ENCODE results near the gene PPP1R2C.

GRCh38 chrX:42770566-42770965 is 7.4 kb downstream of the PPP1R2C start:
- TF ChIP-seq CTCF (IDR thresholded peaks at IDR 0.05), result no peak
- TF ChIP-seq POLR2AphosphoS5 (IDR thresholded peaks at IDR 0.05; ENCODE audit: low read depth, low read length), result no peak
- TF ChIP-seq SIN3A (IDR thresholded peaks at IDR 0.05; ENCODE audit: borderline replicate concordance, insufficient read depth, low read depth, low read length), result no peak
- no peak for TF ChIP-seq TCF7L2 (IDR thresholded peaks at IDR 0.05; ENCODE audit: low read depth, low read length)

Data from Panc1 (cell line).